HEK293 (cell line): ENCODE results near the gene AIG1.
A peak's percentile ranks its signal among the peaks of the same experiment; 100 is the strongest.

Experiments
- CTCF ChIA-PET: fragments of 350-600 bp; formaldehyde crosslinking; extraction: SDS; loops from one replicate; lab custom pipeline; 2021; ENCODE audit warnings: antibody characterized with exemption; lab: Yijun Ruan, JAX
- POLR2A ChIA-PET: fragments of 300-600 bp; formaldehyde crosslinking; extraction: SDS; loops from one replicate; lab custom pipeline; 2020; ENCODE audit warnings: antibody characterized with exemption, inconsistent platforms; lab: Yijun Ruan, JAX
- H3K27ac ChIP-seq: fragments of 200-500 bp; sonication (Bioruptor generic); 2 replicates; pipeline ENCODE4 v1.5.1; 2014; ENCODE audit warnings: low read depth, low read length, control low read depth, inconsistent platforms; ENCODE audit errors: extremely low read depth
- H3K36me3 ChIP-seq, 2 experiments: fragments of 200-500 bp in 1 of 2; sonication (Bioruptor generic) in 1 of 2; 1 replicate in 1 of 2; 2 replicates in 1 of 2; pipeline ENCODE4 v1.5.1; 2014 to 2017; ENCODE audit warnings: inconsistent platforms in 2 of 2, low read length in 2 of 2; ENCODE audit not compliant: control insufficient read depth in 2 of 2, insufficient read depth in 1 of 2
- H3K4me1 ChIP-seq: fragments of 200-500 bp; sonication (Bioruptor generic); 2 replicates; pipeline ENCODE4 v1.5.1; 2014; ENCODE audit warnings: mild to moderate bottlenecking, low read length, inconsistent platforms; ENCODE audit not compliant: control insufficient read depth, insufficient read depth
- H3K4me3 ChIP-seq: 2 replicates; pipeline ENCODE4 v1.5.1; 2011; ENCODE audit warnings: low read depth, mild to moderate bottlenecking, control low read depth, low read length, moderate library complexity
- H3K9me3 ChIP-seq: fragments of 200-500 bp; sonication (Bioruptor generic); 2 replicates; pipeline ENCODE4 v1.5.1; 2014; ENCODE audit warnings: low read depth, low read length, inconsistent platforms; ENCODE audit not compliant: control insufficient read depth, insufficient read depth
- GLIS2 ChIP-seq: fragments of 450-650 bp; formaldehyde crosslinking; IDR thresholded peaks from 2 replicates; pipeline ENCODE4 v1.5.1; 2016; ENCODE audit warnings: missing biosample characterization, missing genetic modification characterization
- SETDB1 ChIP-seq: IDR thresholded peaks from one replicate; pipeline ENCODE4 v1.6.1; 2017; ENCODE audit warnings: mild to moderate bottlenecking, low read length, moderate library complexity, mixed read lengths; ENCODE audit not compliant: insufficient read length
- ZEB2 ChIP-seq: fragments of 450-650 bp; formaldehyde crosslinking; IDR thresholded peaks from 2 replicates; pipeline ENCODE4 v1.5.1; 2016; ENCODE audit warnings: missing biosample characterization, missing genetic modification characterization
- ZNF24 ChIP-seq: fragments of 450-650 bp; formaldehyde crosslinking; IDR thresholded peaks from 2 replicates; pipeline ENCODE4 v1.5.1; 2016; ENCODE audit warnings: missing biosample characterization, missing genetic modification characterization
- ZNF391 ChIP-seq: fragments of 450-650 bp; formaldehyde crosslinking; IDR thresholded peaks from 2 replicates; pipeline ENCODE4 v1.5.1; 2016; ENCODE audit warnings: low read depth, missing biosample characterization, missing genetic modification characterization, borderline replicate concordance
- ZNF510 ChIP-seq: fragments of 450-650 bp; formaldehyde crosslinking; IDR thresholded peaks from 2 replicates; pipeline ENCODE4 v1.5.1; 2018; ENCODE audit warnings: mild to moderate bottlenecking, missing genetic modification characterization, missing biosample characterization; ENCODE audit not compliant: insufficient replicate concordance
- ZNF558 ChIP-seq: fragments of 450-650 bp; formaldehyde crosslinking; IDR thresholded peaks from 2 replicates; pipeline ENCODE4 v1.5.1; 2016; ENCODE audit warnings: missing biosample characterization, missing genetic modification characterization
- ZNF596 ChIP-seq: fragments of 450-650 bp; IDR thresholded peaks from 2 replicates; pipeline ENCODE4 v1.5.0; 2018; ENCODE audit warnings: missing biosample characterization, mild to moderate bottlenecking, missing genetic modification characterization, moderate library complexity
- ZNF776 ChIP-seq: fragments of 450-650 bp; formaldehyde crosslinking; IDR thresholded peaks from 2 replicates; pipeline ENCODE4 v1.5.0; 2017; ENCODE audit warnings: missing biosample characterization, missing genetic modification characterization, borderline replicate concordance
- ZSCAN23 ChIP-seq: fragments of 450-650 bp; formaldehyde crosslinking; IDR thresholded peaks from 2 replicates; pipeline ENCODE4 v1.5.1; 2016; ENCODE audit warnings: missing biosample characterization, missing genetic modification characterization
- TF ChIP-seq, protein P1 (sequence below): fragments of 450-650 bp; formaldehyde crosslinking; IDR thresholded peaks from 2 replicates; pipeline ENCODE4 v1.5.1; 2017; ENCODE audit warnings: missing biosample characterization, missing genetic modification characterization
- TF ChIP-seq, protein P2 (sequence below): fragments of 450-650 bp; formaldehyde crosslinking; IDR thresholded peaks from 2 replicates; pipeline ENCODE4 v1.5.1; 2016; ENCODE audit warnings: missing biosample characterization, missing genetic modification characterization
- TF ChIP-seq, protein P3 (sequence below): fragments of 450-650 bp; formaldehyde crosslinking; IDR thresholded peaks from 2 replicates; pipeline ENCODE4 v1.5.1; 2016; ENCODE audit warnings: missing biosample characterization, missing genetic modification characterization
- TF ChIP-seq, protein P4 (sequence below): fragments of 450-650 bp; formaldehyde crosslinking; IDR thresholded peaks from 2 replicates; pipeline ENCODE4 v1.5.1; 2016; ENCODE audit warnings: missing biosample characterization, missing genetic modification characterization, low read depth
- TF ChIP-seq, protein P5 (sequence below): fragments of 450-650 bp; formaldehyde crosslinking; IDR thresholded peaks from 2 replicates; pipeline ENCODE4 v1.5.1; 2016; ENCODE audit warnings: missing biosample characterization, missing genetic modification characterization, borderline replicate concordance

AIG1 gene

DNA sequence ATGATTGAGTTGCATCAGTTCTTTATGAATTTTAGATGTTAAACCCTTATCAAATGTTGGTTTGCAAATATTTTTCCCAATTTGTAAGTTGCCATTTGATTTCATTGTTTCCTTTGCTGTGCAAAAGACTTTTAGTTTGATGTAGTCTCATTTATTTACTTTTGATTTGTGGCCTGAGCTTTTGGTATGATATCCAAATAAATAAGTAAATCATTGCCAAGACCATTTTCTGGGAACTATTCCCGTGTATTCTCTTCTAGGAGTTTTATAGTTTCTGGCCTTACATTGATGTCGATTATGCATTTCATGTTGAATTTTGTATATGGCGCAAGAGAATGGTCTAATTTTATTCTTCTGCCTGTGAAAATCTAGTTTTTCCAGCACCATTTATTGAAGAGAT, 13.4 kb downstream of the AIG1 start (continued):
- TF ChIP-seq, protein P1, sequence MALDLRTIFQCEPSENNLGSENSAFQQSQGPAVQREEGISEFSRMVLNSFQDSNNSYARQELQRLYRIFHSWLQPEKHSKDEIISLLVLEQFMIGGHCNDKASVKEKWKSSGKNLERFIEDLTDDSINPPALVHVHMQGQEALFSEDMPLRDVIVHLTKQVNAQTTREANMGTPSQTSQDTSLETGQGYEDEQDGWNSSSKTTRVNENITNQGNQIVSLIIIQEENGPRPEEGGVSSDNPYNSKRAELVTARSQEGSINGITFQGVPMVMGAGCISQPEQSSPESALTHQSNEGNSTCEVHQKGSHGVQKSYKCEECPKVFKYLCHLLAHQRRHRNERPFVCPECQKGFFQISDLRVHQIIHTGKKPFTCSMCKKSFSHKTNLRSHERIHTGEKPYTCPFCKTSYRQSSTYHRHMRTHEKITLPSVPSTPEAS (tag by site-specific recombination): no peak
- no peak for TF ChIP-seq GLIS2 (tag by site-specific recombination)
- TF ChIP-seq, protein P2, sequence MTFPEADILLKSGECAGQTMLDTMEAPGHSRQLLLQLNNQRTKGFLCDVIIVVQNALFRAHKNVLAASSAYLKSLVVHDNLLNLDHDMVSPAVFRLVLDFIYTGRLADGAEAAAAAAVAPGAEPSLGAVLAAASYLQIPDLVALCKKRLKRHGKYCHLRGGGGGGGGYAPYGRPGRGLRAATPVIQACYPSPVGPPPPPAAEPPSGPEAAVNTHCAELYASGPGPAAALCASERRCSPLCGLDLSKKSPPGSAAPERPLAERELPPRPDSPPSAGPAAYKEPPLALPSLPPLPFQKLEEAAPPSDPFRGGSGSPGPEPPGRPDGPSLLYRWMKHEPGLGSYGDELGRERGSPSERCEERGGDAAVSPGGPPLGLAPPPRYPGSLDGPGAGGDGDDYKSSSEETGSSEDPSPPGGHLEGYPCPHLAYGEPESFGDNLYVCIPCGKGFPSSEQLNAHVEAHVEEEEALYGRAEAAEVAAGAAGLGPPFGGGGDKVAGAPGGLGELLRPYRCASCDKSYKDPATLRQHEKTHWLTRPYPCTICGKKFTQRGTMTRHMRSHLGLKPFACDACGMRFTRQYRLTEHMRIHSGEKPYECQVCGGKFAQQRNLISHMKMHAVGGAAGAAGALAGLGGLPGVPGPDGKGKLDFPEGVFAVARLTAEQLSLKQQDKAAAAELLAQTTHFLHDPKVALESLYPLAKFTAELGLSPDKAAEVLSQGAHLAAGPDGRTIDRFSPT (tag by site-specific recombination): no peak
- no peak for TF ChIP-seq ZNF596 (tag by site-specific recombination)
- TF ChIP-seq ZSCAN23: no peak
- TF ChIP-seq, protein P3, sequence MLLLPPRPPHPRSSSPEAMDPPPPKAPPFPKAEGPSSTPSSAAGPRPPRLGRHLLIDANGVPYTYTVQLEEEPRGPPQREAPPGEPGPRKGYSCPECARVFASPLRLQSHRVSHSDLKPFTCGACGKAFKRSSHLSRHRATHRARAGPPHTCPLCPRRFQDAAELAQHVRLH: no peak

DNA sequence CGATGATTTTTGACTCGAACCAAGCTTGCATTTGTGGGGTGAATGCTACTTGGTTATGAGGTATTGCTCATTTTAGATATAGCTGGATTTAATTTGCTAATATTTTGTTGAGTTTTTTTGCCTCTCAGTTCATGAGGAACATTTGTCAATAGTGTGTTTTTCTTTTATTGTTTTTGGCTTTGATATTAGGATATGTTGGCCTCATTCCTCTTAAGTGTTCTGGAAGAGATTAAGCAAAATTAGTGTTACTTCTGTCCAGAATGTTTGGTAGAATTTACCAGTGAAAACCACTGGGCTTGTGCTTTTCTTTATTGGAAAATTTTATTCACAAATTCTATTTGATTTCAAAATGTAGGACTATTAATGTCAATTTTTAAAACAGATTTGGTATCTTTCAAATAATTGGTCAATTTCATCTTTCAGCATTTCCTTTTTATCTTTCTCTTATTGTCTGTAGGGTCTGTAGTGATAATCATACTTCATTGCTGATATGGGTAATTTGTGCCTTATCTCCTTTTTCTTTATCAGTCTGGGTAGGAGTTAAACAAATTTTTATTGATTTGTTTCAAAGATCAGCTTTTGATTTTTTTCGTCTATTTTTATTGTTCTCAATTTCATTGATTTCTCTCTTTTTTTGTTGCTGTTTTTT, 14.1 kb downstream of the AIG1 start:
- TF ChIP-seq SETDB1 (peak; percentile 72), ZNF776 (tag by site-specific recombination) (no peak), ZNF510 (no peak)
- TF ChIP-seq, protein P4, sequence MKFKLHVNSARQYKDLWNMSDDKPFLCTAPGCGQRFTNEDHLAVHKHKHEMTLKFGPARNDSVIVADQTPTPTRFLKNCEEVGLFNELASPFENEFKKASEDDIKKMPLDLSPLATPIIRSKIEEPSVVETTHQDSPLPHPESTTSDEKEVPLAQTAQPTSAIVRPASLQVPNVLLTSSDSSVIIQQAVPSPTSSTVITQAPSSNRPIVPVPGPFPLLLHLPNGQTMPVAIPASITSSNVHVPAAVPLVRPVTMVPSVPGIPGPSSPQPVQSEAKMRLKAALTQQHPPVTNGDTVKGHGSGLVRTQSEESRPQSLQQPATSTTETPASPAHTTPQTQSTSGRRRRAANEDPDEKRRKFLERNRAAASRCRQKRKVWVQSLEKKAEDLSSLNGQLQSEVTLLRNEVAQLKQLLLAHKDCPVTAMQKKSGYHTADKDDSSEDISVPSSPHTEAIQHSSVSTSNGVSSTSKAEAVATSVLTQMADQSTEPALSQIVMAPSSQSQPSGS (tag by site-specific recombination): no peak
- Histone ChIP-seq H3K4me1 (no peaks in the 10 kb centered on the region), H3K36me3 (no peaks in the 10 kb centered on the region), H3K9me3 (no peaks in the 10 kb centered on the region), H3K27ac (no peak overlapping the region), H3K4me3 (no peak overlapping the region)
- POLR2A ChIA-PET: no interaction called here
- CTCF ChIA-PET: interaction anchor here (0.6 to 1.0 kb wide), 5 partner anchors 10 to 439 kb away, joined by 3 to 5 read pairs (median 3); no protein-coding TSS in a partner anchor

DNA sequence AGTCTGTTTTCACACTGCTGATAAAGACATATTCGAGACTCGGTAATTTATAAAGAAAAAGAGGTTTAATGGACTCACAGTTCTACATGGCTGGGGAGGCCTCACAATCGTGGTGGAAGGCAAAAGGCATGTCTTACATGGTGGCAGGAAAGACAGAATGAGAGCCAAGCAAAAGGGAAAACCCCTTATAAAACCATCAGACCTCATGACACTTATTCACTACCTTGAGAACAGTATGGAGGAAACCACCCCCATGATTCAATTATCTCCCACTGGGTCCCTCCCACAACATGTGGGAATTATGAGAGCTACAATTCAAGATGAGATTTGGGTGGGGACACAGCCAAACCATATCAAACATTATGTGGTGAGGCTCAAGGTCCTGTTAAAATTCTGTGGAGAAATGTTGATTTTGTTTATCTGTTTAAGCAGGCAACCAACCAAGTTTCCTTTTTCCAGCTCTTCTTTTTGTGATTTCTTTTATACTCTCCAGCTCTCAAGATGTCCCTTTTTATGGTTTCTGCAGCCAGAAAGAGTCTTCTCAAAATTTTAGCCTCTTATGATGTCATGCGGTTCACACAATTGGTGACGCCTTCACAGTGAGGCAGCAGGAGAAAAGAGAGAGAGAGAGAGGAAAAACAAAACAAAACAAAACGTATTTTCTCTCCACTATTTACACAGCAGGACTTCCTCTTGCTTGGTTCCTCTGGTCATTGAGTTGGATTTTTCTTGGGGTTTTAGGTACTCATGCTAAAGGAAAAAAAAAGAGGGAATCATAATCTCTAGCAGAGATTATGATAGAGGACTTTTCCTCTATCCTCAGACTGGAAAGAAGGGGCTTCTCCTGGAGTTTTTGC, 18.0 kb downstream of the AIG1 start:
- Histone ChIP-seq H3K4me1 (no peaks in the 10 kb centered on the region), H3K36me3 (no peaks in the 10 kb centered on the region), H3K9me3 (no peaks in the 10 kb centered on the region), H3K4me3 (no peak overlapping the region), H3K27ac (no peak overlapping the region)
- ChIA-PET POLR2A (no interaction called here), CTCF (no interaction called here)
- TF ChIP-seq ZEB2 (tag by site-specific recombination) (no peak), ZNF558 (no peak), ZNF391 (tag by site-specific recombination) (no peak), ZNF24 (tag by site-specific recombination) (no peak)
- TF ChIP-seq, protein P5, sequence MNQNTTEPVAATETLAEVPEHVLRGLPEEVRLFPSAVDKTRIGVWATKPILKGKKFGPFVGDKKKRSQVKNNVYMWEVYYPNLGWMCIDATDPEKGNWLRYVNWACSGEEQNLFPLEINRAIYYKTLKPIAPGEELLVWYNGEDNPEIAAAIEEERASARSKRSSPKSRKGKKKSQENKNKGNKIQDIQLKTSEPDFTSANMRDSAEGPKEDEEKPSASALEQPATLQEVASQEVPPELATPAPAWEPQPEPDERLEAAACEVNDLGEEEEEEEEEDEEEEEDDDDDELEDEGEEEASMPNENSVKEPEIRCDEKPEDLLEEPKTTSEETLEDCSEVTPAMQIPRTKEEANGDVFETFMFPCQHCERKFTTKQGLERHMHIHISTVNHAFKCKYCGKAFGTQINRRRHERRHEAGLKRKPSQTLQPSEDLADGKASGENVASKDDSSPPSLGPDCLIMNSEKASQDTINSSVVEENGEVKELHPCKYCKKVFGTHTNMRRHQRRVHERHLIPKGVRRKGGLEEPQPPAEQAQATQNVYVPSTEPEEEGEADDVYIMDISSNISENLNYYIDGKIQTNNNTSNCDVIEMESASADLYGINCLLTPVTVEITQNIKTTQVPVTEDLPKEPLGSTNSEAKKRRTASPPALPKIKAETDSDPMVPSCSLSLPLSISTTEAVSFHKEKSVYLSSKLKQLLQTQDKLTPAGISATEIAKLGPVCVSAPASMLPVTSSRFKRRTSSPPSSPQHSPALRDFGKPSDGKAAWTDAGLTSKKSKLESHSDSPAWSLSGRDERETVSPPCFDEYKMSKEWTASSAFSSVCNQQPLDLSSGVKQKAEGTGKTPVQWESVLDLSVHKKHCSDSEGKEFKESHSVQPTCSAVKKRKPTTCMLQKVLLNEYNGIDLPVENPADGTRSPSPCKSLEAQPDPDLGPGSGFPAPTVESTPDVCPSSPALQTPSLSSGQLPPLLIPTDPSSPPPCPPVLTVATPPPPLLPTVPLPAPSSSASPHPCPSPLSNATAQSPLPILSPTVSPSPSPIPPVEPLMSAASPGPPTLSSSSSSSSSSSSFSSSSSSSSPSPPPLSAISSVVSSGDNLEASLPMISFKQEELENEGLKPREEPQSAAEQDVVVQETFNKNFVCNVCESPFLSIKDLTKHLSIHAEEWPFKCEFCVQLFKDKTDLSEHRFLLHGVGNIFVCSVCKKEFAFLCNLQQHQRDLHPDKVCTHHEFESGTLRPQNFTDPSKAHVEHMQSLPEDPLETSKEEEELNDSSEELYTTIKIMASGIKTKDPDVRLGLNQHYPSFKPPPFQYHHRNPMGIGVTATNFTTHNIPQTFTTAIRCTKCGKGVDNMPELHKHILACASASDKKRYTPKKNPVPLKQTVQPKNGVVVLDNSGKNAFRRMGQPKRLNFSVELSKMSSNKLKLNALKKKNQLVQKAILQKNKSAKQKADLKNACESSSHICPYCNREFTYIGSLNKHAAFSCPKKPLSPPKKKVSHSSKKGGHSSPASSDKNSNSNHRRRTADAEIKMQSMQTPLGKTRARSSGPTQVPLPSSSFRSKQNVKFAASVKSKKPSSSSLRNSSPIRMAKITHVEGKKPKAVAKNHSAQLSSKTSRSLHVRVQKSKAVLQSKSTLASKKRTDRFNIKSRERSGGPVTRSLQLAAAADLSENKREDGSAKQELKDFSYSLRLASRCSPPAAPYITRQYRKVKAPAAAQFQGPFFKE (tag by site-specific recombination): no peak
